Measurements from ENCODE around the gene CPT1B. TPM values are rescaled to one million over a fixed set of nuclear protein-coding genes. Genes with fewer than 3 reads are reported as not detected.

CPT1B gene
- total RNA-seq, 1 donor from 2014 or later: 2.1 TPM

- no peaks in the 10 kb centered on the region for H3K36me3 ChIP-seq (ENCODE audit: control insufficient read depth, insufficient read depth, low read length)
- TF ChIP-seq, protein P1, sequence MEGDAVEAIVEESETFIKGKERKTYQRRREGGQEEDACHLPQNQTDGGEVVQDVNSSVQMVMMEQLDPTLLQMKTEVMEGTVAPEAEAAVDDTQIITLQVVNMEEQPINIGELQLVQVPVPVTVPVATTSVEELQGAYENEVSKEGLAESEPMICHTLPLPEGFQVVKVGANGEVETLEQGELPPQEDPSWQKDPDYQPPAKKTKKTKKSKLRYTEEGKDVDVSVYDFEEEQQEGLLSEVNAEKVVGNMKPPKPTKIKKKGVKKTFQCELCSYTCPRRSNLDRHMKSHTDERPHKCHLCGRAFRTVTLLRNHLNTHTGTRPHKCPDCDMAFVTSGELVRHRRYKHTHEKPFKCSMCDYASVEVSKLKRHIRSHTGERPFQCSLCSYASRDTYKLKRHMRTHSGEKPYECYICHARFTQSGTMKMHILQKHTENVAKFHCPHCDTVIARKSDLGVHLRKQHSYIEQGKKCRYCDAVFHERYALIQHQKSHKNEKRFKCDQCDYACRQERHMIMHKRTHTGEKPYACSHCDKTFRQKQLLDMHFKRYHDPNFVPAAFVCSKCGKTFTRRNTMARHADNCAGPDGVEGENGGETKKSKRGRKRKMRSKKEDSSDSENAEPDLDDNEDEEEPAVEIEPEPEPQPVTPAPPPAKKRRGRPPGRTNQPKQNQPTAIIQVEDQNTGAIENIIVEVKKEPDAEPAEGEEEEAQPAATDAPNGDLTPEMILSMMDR (IDR thresholded peaks at IDR 0.05; ENCODE audit: insufficient read depth, low read length, poor library complexity, severe bottlenecking): no peak
- no peak overlapping the region for H3K4me3 ChIP-seq (ENCODE audit: low read depth, low read length)
- no peak for DNase-seq (ENCODE audit: low read depth)
- H3K27me3 ChIP-seq (ENCODE audit: control insufficient read depth, insufficient read depth, low read length): peaks cover 74% of the 10 kb centered on the region
Measured at GRCh38 chr22:50602338-50602700, 24.1 kb upstream of the CPT1B start.

DNA sequence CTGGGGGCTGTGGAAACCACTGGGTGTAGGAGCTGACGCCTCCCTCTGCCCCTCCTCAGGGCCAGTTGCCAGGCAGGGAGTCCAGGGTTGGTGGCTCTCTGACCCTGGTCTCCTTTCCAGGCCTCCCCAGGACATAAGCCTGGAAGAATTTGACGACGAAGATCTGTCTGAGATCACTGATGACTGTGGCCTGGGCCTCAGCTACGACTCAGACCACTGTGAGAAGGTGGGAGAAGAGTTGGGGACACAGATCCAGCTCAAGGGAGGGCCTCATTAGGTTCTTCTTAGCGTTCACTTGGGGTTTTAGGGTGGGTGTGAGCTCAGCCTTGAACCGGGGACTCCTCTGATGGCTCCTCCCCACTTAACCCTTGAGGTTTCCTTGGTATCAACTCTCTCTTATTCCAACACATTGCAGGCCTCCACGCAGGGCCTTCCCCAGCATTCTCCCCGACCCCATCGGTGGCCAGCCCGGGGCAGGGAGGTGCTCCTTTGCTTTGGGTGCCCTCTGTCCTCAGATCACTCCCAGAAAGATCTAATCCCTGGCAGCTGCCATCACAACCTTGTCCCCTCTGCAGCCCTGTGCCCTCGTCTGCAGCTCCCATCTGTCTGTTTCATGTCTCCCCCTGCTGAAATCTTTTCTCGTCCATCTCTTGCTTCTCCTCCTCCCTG lies 23.6 kb upstream of the CPT1B start:
- DNase-seq (ENCODE audit: low read depth): no peak
- TF ChIP-seq, protein P1 (IDR thresholded peaks at IDR 0.05; ENCODE audit: insufficient read depth, low read length, poor library complexity, severe bottlenecking): no peak
- Histone ChIP-seq H3K4me3 (ENCODE audit: low read depth, low read length) (no peak overlapping the region), H3K27me3 (ENCODE audit: control insufficient read depth, insufficient read depth, low read length) (peaks cover 68% of the 10 kb centered on the region), H3K36me3 (ENCODE audit: control insufficient read depth, insufficient read depth, low read length) (no peaks in the 10 kb centered on the region)

DNA sequence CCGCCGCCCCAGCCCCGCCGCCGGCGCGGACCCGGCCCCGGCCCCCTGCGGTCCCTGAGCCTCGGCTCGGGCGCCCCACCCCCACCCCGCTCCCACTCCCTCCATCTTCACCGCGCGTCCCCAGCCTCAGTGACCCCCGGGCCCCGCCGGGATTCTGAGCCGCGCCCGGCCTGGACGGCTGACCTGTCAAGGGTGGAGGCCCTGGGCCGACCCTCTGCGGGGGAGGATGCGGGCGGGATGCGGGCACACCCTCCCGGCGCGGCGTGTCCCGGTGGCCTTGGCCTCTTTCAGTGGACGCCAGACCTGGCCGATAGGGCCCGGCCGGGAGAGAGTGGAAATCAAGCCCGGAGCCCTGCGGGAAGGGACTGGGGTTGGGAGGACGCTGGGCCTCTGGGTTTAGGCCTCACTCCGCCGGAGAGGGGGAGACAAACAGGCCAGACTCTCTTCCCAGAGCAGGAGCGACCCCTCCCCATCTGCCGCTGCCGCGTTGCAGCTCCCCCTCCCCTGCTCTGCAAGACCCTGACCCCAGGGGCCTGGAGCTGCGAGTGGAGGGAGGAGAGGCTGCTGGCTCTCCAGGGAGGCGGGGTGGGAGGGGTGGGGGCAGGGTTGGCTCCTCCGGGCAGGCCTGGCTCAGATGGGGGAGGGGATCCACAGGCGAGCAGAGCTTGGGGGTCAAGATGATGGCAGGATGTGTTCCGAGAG lies 22.9 kb upstream of the CPT1B start:
- H3K27me3 ChIP-seq (ENCODE audit: control insufficient read depth, insufficient read depth, low read length): peaks cover 62% of the 10 kb centered on the region

GRCh38 chr22:50600538-50600937 lies 22.3 kb upstream of the CPT1B start, which contains the start of gene MAPK8IP2:
MAPK8IP2 (plus strand) TSS chr22:50600793; CDS start chr22:50600819, 26 bp downstream.
- peaks cover 57% of the 10 kb centered on the region for H3K27me3 ChIP-seq (ENCODE audit: control insufficient read depth, insufficient read depth, low read length)
- TF ChIP-seq, protein P1 (IDR thresholded peaks at IDR 0.05; ENCODE audit: insufficient read depth, low read length, poor library complexity, severe bottlenecking): no peak
- H3K36me3 ChIP-seq (ENCODE audit: control insufficient read depth, insufficient read depth, low read length): no peaks in the 10 kb centered on the region
- no peak for DNase-seq (ENCODE audit: low read depth)
- H3K4me3 ChIP-seq (ENCODE audit: low read depth, low read length): no peak within 1 kb of the TSS

More for the DNA sequence above, 22.9 kb upstream of the CPT1B start:
- H3K36me3 ChIP-seq (ENCODE audit: control insufficient read depth, insufficient read depth, low read length): no peaks in the 10 kb centered on the region
- TF ChIP-seq, protein P1 (IDR thresholded peaks at IDR 0.05; ENCODE audit: insufficient read depth, low read length, poor library complexity, severe bottlenecking): no peak
- H3K4me3 ChIP-seq (ENCODE audit: low read depth, low read length): no peak overlapping the region
- no peak for DNase-seq (ENCODE audit: low read depth)

- no peak overlapping the region for H3K4me3 ChIP-seq (ENCODE audit: low read depth, low read length)
- TF ChIP-seq, protein P1 (IDR thresholded peaks at IDR 0.05; ENCODE audit: insufficient read depth, low read length, poor library complexity, severe bottlenecking): no peak
- H3K27me3 ChIP-seq (ENCODE audit: control insufficient read depth, insufficient read depth, low read length): peaks cover 51% of the 10 kb centered on the region
- no peak for DNase-seq (ENCODE audit: low read depth)
- no peaks in the 10 kb centered on the region for H3K36me3 ChIP-seq (ENCODE audit: control insufficient read depth, insufficient read depth, low read length)
Measured at GRCh38 chr22:50599816-50600455, 21.7 kb upstream of the CPT1B start.

All from kidney epithelial cell (primary cell).